HG03571 (cell line): ENCODE data around the gene DNMT3B.
A peak's percentile ranks its signal among the peaks of the same experiment; 100 is the strongest.
"Not testable (repeated sequence)": the region's sequence is repeated elsewhere in the genome, so short reads cannot be mapped to it uniquely, and the experiment has no call there.

ENCODE experiments used
- ATAC-seq: cut with Tn5 transposase; IDR thresholded peaks from one replicate; pipeline ENCODE4 v1.9.1; 2021; ENCODE audit not compliant: unreplicated experiment

DNMT3B gene

DNA sequence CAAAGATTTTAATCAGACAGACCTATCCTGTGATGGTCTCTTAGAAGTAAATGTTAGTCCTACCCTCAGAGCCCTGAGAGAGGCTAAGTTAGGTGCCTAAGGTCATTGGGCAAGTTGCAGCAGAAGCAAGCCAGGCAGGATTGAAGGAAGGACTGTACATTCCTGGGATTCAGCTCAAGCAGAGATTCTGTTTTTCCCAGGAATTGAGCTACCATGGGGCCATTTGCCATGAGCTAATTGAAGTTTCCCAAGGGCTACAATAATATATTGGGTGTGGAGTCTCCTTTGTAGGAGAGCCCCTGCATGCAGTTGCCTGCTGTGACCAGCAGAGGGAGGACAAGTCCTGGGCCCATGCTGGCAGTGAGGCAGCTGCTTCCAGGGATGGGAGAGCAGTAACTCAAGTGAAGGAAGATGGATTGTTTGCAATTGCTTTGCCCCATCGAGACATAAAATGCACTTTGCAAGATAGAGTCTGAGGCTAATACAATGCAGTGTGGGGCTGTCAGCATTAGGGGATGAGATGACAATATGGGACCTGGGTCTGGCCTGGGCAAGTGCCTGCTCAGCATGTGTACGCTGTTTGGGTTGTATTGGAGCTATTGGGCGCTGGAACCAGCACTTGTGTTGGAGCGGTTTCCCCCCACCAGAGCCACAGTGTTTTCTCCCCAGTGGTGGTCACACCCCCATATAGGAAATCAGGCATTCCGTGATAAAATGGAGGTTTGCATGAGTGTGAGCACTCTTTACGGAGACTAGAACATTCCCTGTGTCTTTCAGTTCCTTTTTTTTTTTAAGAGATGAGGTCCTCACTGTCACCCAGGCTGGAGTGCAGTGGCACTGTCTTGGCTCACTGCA lies 27.9 kb downstream of the DNMT3B start:
- no peak for ATAC-seq

DNA sequence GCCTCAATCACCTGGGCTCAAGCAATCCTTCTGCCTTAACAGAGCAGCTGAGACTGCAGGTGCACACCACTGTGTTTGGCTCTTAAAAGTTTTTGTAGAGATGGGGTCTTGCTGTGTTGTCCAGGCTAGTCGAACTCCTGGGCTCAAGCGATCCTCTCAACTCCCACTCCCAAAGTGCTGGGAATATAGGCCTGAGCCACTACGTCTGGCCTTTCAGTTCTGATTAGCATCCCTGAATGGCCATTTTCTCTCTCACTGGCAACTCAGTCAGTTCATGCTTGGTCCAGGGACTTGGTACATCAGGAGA lies 28.5 kb downstream of the DNMT3B start:
- no peak for ATAC-seq

DNA sequence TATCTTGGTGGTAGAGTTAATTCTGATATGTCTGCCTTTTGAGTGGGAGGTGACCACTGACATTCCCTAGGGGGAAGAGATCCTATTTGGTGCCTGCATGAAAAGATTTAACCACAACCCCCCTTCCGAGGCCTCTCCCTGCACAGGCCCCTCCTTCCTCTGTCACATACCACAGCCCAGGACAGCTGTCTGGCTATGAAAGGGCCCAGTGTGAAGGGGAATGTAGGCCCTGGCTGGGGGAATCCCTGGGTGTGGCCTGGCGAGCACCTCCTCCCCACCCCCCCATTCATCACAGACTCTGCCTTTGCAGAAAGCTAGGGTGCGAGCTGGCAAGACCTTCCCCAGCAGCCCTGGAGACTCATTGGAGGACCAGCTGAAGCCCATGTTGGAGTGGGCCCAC lies 30.1 kb downstream of the DNMT3B start:
- ATAC-seq = peak; percentile 79

- no peak for ATAC-seq
These were observed 30.7 kb downstream of the DNMT3B start for GRCh38 chr20:32792731-32793458.

DNA sequence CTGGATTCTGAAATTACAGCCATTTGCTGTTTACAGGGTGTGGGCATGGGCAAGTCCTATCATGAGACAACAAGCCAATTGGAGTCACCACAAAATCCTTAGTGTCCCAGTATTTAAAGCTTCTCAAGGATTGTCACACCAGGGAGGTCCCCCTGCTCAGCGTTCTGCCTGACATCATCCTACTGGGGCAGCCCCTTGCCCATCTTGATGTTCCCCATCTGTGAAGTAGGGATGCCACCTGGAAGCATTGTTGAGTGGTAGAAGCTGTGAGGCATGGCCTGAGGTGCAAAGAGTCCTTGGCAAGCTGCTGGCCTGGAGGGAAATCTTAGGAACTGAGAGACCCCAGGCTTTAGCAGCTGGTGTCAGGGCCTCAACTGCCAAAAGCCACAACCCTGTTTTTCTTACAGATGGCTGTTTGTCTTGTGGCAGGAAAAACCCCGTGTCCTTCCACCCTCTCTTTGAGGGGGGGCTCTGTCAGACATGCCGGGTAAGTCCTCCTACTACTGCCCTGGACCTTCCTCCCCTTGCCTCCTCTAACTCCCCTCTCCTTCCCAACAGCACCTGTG lies 34.3 kb downstream of the DNMT3B start:
- no peak for ATAC-seq

DNA sequence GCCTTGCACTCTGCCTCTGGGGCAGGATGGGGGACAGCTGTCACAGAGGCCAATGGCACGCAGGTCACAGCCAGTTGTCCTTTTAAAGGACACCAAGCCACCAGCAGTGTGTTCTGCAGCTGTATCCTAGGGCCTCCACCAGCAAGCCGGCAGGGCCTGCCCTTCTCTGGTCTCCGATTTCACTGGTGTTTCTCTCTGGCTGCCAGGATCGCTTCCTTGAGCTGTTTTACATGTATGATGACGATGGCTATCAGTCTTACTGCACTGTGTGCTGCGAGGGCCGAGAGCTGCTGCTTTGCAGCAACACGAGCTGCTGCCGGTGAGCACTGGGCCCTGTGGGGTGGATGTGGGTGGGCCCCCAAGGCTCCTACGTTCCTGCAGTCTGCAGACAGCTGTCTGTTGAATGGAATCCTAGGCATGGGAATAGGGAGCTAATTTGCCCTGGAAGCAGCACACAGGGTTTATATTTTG lies 34.8 kb downstream of the DNMT3B start:
- no peak for ATAC-seq

DNA sequence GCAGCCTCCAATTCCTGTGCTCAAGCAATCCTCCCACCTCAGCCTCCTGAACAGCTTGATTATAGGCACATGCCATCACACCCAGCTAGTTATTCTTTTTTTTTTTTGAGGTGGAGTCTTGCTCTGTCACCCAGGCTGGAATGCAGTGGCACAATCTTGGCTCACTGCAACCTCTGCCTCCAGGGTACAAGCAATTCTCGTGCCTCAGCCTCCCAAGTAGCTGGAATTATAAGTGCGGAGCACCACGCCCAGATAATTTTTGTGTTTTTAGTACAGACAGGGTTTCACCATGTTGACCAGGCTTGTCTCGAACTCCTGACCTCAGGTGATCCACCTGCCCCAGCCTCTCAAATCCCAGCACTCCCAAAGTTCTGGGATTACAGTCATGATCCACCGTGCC lies 35.4 kb downstream of the DNMT3B start:
- ATAC-seq = not testable (repeated sequence)

DNA sequence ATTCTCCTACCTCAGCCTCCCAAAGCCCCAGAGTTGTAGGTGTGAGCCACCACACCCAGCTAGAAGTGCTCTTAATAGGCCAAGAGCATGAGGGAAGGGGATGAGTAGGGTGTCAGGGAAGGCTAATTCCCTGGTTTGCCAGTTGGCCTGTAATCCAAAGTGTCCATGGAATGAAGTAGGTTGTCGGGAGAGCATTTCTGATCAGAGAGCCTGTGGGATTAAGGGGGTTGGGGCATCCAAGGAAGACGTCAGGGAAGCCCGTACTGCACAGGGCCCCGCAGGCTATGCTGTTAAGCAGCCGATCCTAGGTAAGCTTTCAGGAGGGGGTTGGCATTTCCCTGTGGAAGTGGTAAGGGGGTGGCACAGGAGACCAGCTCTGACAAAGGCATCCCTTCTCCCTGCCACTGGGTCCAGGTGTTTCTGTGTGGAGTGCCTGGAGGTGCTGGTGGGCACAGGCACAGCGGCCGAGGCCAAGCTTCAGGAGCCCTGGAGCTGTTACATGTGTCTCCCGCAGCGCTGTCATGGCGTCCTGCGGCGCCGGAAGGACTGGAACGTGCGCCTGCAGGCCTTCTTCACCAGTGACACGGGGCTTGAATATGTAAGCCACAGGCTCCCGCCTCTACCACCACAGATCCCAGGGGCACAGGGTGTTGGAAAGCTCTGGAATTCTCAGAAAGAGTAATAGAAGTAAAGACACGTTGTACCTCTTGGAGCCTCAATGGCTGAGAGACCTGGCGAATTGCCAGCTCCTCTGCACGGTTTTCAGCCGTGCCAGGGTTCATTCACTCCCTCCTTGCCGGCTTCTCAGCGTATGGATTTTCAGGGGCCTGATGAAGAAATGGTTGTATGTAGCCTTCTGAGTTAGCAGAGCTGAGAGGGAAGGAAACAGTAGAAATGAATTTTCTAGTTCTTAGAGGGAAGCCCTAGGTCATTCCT lies 36.1 kb downstream of the DNMT3B start:
- no peak for ATAC-seq

DNA sequence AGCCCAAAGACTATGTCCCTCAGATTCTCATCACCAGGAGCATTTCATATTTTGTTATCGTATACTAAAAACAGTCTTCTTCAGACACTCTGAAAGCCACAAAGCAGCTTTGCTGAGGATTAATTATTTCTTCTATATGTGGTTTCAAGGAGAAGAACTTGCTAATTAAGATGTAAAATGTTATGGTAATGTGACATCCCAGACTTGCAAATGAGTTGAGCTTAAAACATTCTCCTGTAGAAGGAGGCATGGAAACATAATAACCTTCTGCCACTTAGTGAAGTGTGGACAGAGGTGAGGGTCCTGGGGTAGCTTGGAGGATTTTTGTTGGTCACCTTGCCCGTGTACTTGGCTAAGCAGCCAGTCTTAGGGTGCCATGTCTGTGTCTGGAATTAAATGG lies 40.9 kb downstream of the DNMT3B start:
- no peak for ATAC-seq

- no peak for ATAC-seq
These were observed 42.0 kb downstream of the DNMT3B start for GRCh38 chr20:32804022-32804715.

- ATAC-seq = no peak
These were observed 42.6 kb downstream of the DNMT3B start for GRCh38 chr20:32804817-32805216.

DNA sequence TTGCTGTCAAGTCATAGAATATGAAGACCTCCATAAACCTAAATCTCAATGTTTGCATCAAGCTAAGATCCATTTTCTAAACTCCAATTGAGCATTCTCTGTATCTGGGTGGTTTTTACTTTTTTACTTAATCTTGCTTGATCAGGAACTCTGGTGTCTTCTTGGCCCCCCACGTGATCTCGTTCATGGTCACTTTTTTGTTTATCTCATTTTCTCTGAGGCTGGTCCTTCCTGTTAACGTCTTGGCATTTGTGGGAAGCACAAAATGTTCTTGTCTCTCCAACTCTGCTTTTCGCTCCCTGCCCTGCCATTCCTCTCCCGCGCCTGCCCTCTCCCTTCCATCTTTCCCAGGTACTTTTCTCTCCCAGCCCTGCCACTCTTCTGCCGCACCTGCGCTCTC lies 43.5 kb downstream of the DNMT3B start:
- no peak for ATAC-seq

GRCh38 chr20:32806356-32806755 lies 44.2 kb downstream of the DNMT3B start:
- ATAC-seq = no peak

- ATAC-seq = no peak
These were observed 45.5 kb downstream of the DNMT3B start for GRCh38 chr20:32807706-32808105.

DNA sequence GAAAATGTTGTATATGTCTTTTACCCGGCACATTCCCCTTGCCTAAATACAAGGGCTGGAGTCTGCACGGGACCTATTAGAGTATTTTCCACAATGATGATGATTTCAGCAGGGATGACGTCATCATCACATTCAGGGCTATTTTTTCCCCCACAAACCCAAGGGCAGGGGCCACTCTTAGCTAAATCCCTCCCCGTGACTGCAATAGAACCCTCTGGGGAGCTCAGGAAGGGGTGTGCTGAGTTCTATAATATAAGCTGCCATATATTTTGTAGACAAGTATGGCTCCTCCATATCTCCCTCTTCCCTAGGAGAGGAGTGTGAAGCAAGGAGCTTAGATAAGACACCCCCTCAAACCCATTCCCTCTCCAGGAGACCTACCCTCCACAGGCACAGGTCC lies 46.3 kb downstream of the DNMT3B start:
- no peak for ATAC-seq

DNA sequence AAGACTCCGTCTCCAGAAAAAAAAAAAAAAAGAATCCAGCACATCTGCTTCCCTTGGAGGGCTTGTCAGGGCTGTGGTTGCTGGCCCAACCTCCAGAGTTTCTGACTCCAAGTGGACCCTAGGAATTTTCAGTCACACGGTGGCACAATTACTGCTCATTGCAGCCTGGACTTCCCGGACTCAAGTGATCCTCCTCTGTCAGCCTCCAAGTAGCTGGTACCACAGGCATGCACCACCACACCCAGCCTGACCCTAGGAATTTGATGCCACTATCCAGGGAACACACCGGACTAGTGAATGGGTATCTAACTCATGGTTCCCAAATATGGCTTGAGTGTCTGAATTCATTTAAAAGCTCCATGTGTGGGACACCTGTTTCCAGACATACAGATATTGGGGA lies 47.7 kb downstream of the DNMT3B start:
- no peak for ATAC-seq

DNA sequence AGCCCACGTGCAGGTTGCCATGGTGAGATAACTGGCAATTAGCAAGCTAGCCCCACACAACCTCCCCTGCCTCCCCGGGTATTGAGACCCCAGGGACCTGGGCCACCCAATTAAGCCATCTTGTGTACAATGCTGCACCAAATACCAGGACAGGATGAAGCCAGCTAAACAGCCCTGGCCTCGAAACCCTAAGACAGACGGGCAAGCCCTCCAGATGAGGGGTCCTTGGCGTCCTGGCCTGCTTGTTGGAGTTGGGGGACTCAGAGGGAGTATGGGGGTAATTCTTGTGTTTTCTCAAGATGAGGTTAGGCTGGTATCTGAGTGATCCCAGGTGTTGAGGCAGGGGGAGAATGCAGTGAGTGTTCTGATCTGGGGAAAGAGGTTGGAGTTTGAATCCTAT lies 48.8 kb downstream of the DNMT3B start:
- ATAC-seq = no peak

- ATAC-seq = no peak
These were observed 49.7 kb downstream of the DNMT3B start for GRCh38 chr20:32811886-32812285.

DNA sequence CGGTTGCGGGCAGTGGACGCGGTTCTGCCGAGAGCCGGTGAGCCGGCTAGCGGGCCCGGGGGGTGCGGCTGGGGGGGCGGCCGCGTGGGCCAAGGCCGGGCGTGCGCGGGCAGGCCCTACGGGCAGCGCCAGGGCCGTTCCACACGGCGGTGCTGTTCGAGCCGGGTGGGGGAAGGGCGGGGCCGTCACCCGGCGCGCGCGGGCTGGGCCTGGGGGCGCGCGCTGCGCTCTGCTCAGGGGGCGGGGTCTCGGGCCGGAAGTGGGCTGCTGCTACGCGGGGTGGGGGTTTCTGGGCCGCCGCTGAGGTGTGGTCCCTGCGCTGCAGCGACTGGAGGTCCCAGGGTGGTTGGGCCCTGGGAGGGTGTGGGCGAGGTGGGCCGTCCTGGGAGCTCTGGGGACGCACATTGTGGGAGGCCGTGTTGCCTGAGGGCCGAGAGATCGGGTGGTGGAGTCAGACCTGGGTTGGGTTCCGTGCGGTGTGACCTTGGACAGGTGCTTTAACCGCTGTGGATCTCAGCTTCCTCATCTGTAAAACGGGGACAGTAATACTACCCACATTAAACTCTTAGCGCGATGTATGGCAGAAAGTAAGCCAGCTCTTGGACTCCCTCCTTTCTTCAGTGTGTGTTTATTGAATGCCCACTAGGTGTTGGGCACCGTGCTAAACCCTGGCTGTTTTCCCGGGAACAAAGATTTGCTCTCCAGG lies 58.0 kb downstream of the DNMT3B start:
- peak; percentile 51 for ATAC-seq
